Upper lobe of right lung (tissue), 1 donor: Measurements from ENCODE around the gene ZFP57. TPM values are rescaled to one million over a fixed set of nuclear protein-coding genes. Genes with fewer than 3 reads are reported as not detected.

Experiments used
- ATAC-seq: fragments of 200-7000 bp; cut with Tn5 transposase; one replicate; pipeline ENCODE4 v1.9.1; 2020; ENCODE audit warnings: mild to moderate bottlenecking, moderate library complexity
- DNase-seq: peaks from one replicate; pipeline ENCODE4 v3.0.0-alpha.2; 2020
- H3K27ac ChIP-seq: fragments of 200-600 bp; one replicate; pipeline ENCODE4 v1.8.0; 2022
- H3K27me3 ChIP-seq: fragments of 200-600 bp; one replicate; pipeline ENCODE4 v1.8.0; 2022; ENCODE audit warnings: mild to moderate bottlenecking
- H3K36me3 ChIP-seq: fragments of 200-600 bp; one replicate; pipeline ENCODE4 v1.8.0; 2022
- H3K4me1 ChIP-seq: fragments of 200-600 bp; one replicate; pipeline ENCODE4 v1.8.0; 2022
- H3K4me3 ChIP-seq: fragments of 200-600 bp; one replicate; pipeline ENCODE4 v1.8.0; 2022; ENCODE audit warnings: mild to moderate bottlenecking
- H3K9me3 ChIP-seq: fragments of 200-600 bp; one replicate; pipeline ENCODE4 v1.8.0; 2022
- intact Hi-C: fragments of 100-400 bp; cut with DNase I; formaldehyde crosslinking; loops from one replicate; pipeline ENCODE4 v1.11.0; 2022
- long read RNA-seq: library from polyadenylated mRNA; unstranded; transcript quantifications from one replicate; pipeline ENCODE4 v2.0.0, GENCODE V29; 2021
- total RNA-seq: library from RNA; stranded (reverse); fragmentation: NEBNext Ultra II Directional; extraction: Animal tissue kit (Norgen Biotek cat#: 25700); gene quantifications from one replicate; pipeline ENCODE4 v1.2.1, GENCODE V29; 2021
- TF ChIP-seq, protein P1 (sequence below): fragments of 200-600 bp; IDR thresholded peaks from one replicate; pipeline ENCODE4 v1.8.0; 2022; ENCODE audit warnings: antibody characterized with exemption
- donor health status: DM: no; HTN: yes; CAD: no; lungs with severe emphysema.

The ZFP57 gene
- not detected for total RNA-seq
- long read RNA-seq, result 0 reads

DNA sequence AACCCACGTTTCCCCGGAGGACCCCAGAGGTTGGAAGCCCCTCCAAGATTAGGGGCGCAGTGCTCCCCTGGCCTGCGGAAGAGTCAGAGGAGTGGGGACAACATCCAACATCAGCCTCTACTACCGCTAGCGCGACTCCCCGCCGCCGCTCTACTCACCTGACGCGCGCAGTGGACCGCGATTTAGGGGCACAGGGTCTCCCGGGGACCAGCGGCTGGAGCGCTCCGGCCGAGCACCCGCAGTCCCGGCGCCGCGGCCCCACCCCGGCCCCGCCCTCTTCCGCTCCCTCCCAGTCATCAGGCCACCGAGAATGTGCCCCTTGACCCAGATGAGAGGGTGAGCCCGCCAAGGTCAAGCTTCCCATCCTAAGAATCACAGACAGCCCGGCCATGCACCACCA lies at the start of gene ZFP57:
Gene ZFP57 (minus strand): TSS at position 249 of the 400 bp plus-strand sequence. CDS start 4,149 bp downstream, outside the sequence.
- H3K4me3 ChIP-seq, result no peak within 1 kb of the TSS
- no peaks in the 10 kb centered on the region for H3K27me3 ChIP-seq
- no peak for ATAC-seq
- H3K4me1 ChIP-seq, result no peaks in the 10 kb centered on the region
- TF ChIP-seq, protein P1, sequence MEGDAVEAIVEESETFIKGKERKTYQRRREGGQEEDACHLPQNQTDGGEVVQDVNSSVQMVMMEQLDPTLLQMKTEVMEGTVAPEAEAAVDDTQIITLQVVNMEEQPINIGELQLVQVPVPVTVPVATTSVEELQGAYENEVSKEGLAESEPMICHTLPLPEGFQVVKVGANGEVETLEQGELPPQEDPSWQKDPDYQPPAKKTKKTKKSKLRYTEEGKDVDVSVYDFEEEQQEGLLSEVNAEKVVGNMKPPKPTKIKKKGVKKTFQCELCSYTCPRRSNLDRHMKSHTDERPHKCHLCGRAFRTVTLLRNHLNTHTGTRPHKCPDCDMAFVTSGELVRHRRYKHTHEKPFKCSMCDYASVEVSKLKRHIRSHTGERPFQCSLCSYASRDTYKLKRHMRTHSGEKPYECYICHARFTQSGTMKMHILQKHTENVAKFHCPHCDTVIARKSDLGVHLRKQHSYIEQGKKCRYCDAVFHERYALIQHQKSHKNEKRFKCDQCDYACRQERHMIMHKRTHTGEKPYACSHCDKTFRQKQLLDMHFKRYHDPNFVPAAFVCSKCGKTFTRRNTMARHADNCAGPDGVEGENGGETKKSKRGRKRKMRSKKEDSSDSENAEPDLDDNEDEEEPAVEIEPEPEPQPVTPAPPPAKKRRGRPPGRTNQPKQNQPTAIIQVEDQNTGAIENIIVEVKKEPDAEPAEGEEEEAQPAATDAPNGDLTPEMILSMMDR, result no peak
- H3K36me3 ChIP-seq, result no peaks in the 10 kb centered on the region
- H3K9me3 ChIP-seq, result no peaks in the 10 kb centered on the region
- H3K27ac ChIP-seq, result no peak within 1 kb of the TSS
- no peak for DNase-seq
- intact Hi-C loops, result no loop called here

DNA sequence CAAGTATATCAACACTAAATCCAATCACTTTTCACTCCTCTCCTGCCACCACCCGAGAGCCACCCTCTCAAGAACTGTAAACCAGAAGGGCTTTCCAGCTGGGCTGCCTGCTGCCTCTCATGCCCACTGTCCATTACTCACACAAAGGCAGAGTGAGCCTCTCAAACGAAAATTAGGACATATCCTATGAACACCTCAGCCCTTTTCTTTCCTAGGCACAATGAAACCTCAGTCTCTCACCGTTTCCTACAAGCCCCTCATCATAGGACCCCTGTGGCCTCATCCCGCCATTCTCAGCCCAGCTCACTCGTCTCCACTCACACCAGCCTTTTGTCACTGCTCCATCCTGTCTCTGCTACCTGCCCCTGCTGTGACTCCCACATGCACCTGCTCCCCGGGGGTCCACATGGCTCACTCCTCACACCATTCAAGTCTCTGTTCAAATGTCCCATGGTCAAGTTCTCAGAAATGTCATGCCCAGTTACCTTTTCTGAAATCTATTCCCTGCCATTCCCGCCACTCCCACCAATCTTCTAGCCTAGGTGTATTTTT lies 49.7 kb upstream of the ZFP57 start:
- ATAC-seq (no peak), DNase-seq (no peak)
- Histone ChIP-seq H3K27me3 (no peaks in the 10 kb centered on the region), H3K36me3 (peaks cover 25% of the 10 kb centered on the region), H3K9me3 (no peaks in the 10 kb centered on the region), H3K4me3 (no peak overlapping the region), H3K27ac (no peak overlapping the region), H3K4me1 (peaks cover 5% of the 10 kb centered on the region)
- intact Hi-C loops, result no loop called here
- TF ChIP-seq, protein P1, result no peak

DNA sequence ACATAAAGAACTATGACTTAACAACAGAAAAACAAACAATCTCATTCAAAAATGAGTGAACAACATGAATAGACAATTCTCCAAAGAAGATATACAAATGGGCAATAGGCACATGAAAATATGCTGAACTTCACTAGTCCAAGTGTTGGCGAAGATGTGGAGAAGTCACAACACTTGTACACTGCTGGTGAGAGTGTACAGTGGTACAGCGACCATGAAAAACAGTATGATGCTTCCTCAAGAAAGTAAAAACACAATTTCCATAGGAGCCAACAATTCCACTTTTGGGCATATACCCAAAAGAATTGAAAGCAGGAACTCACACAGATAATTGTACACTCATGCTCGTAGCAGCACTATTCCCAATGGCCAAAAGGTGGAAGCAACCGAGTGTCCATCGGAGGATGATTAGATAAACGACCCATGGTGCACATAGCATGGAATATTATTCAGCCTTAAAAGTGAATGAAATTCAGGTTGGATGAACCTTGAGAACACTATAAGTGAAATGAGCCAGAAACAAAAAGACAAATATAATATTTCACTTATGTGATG lies 48.9 kb upstream of the ZFP57 start:
- DNase-seq (no peak), ATAC-seq (no peak)
- Histone ChIP-seq H3K27me3 (no peaks in the 10 kb centered on the region), H3K4me3 (no peak overlapping the region), H3K27ac (no peak overlapping the region), H3K9me3 (no peaks in the 10 kb centered on the region), H3K36me3 (peaks cover 29% of the 10 kb centered on the region), H3K4me1 (peaks cover 13% of the 10 kb centered on the region)
- intact Hi-C loops, result no loop called here
- TF ChIP-seq, protein P1, result no peak

DNA sequence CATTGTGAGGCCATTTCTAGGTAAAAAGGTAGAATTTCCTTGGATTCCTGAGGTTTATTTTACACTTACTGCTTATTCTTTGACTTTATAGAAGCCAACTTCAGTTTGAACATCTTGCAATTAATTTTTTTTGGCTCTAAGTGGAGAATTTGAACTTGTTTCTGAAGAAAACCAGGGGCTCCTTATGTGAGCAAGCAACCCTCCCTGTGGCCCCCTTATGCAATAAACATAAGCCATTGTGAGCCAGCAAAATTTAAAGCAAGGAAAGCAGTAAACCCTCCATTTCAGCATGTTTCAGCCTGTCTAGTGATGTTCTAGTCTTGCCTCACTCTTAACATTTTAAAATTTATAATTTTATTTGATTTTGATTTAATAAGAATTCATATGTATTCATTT lies 47.9 kb upstream of the ZFP57 start:
- ATAC-seq, result no peak
- Histone ChIP-seq H3K4me3 (no peak overlapping the region), H3K9me3 (no peaks in the 10 kb centered on the region), H3K4me1 (peaks cover 20% of the 10 kb centered on the region), H3K27me3 (no peaks in the 10 kb centered on the region), H3K27ac (no peak overlapping the region), H3K36me3 (peaks cover 29% of the 10 kb centered on the region)
- intact Hi-C loops, result no loop called here
- no peak for DNase-seq
- TF ChIP-seq, protein P1, result no peak

DNA sequence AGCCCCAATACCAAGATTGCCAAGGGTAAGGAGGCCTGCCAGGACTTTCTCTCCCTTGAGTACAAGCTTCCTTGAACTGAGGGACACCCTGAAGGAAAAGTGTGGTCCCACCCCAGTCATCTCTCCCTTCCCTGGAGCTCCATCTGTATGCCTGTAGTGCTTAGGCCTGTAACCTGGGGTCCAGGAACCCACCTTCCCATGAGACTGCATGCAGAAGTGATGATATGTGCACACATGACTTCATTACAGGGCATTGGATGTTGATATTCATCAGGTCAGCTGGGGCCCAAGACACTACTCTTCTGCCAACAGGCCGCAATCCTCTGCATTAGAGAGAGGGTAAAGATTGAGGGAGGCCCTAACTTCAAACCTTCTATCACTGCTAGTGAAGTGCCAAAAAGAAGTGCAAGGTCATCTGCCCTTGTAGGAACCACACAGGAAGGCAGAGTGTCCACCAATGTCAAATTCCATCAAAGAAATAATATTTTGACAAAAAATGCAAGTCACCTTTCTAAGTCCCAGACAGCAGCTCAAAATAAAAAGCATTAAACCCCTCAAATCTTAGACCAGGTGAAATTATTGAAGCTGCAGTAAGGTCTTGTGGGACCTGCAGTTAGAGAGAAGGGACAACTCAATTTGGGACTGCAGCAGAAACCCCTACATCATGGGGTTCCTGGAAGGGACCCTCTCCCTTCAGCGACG lies 47.4 kb upstream of the ZFP57 start:
- no peaks in the 10 kb centered on the region for H3K9me3 ChIP-seq
- H3K27ac ChIP-seq, result no peak overlapping the region
- intact Hi-C loops, result no loop called here
- TF ChIP-seq, protein P1, result no peak
- peaks cover 20% of the 10 kb centered on the region for H3K4me1 ChIP-seq
- ATAC-seq (no peak), DNase-seq (no peak)
- no peaks in the 10 kb centered on the region for H3K27me3 ChIP-seq
- peaks cover 29% of the 10 kb centered on the region for H3K36me3 ChIP-seq
- no peak overlapping the region for H3K4me3 ChIP-seq
